Fibroblast of villous mesenchyme (primary cell): Measurements from ENCODE around the gene RHOA. TPM values are rescaled to one million over a fixed set of nuclear protein-coding genes. Genes with fewer than 3 reads are reported as not detected.
"Not testable (repeated sequence)": the region's sequence is repeated elsewhere in the genome, so short reads cannot be mapped to it uniquely, and the experiment has no call there.

Experiments
- DNase-seq: peaks from one replicate; pipeline ENCODE4 v3.0.0-alpha.2; 2010; ENCODE audit warnings: low read depth
- H3K4me3 ChIP-seq: 2 replicates; pipeline ENCODE4 v1.5.1; 2011; ENCODE audit warnings: low read depth, mild to moderate bottlenecking, low read length
- total RNA-seq: library from RNA; depleted of rRNA; stranded (reverse); fragments of >200 nt; gene quantifications from 2 replicates; pipeline ENCODE4 v1.2.3, GENCODE V29; 2012
- TF ChIP-seq, protein P1 (sequence below): IDR thresholded peaks from 2 replicates; pipeline ENCODE4 v1.5.1; 2012; ENCODE audit warnings: low read depth, mild to moderate bottlenecking, low read length; ENCODE audit not compliant: insufficient read depth

RHOA gene
- total RNA-seq, 1 donor: 626 TPM

- TF ChIP-seq, protein P1, sequence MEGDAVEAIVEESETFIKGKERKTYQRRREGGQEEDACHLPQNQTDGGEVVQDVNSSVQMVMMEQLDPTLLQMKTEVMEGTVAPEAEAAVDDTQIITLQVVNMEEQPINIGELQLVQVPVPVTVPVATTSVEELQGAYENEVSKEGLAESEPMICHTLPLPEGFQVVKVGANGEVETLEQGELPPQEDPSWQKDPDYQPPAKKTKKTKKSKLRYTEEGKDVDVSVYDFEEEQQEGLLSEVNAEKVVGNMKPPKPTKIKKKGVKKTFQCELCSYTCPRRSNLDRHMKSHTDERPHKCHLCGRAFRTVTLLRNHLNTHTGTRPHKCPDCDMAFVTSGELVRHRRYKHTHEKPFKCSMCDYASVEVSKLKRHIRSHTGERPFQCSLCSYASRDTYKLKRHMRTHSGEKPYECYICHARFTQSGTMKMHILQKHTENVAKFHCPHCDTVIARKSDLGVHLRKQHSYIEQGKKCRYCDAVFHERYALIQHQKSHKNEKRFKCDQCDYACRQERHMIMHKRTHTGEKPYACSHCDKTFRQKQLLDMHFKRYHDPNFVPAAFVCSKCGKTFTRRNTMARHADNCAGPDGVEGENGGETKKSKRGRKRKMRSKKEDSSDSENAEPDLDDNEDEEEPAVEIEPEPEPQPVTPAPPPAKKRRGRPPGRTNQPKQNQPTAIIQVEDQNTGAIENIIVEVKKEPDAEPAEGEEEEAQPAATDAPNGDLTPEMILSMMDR: no peak
Observed at GRCh38 chr3:49413338-49413734, 1.6 kb upstream of the RHOA start.

DNA sequence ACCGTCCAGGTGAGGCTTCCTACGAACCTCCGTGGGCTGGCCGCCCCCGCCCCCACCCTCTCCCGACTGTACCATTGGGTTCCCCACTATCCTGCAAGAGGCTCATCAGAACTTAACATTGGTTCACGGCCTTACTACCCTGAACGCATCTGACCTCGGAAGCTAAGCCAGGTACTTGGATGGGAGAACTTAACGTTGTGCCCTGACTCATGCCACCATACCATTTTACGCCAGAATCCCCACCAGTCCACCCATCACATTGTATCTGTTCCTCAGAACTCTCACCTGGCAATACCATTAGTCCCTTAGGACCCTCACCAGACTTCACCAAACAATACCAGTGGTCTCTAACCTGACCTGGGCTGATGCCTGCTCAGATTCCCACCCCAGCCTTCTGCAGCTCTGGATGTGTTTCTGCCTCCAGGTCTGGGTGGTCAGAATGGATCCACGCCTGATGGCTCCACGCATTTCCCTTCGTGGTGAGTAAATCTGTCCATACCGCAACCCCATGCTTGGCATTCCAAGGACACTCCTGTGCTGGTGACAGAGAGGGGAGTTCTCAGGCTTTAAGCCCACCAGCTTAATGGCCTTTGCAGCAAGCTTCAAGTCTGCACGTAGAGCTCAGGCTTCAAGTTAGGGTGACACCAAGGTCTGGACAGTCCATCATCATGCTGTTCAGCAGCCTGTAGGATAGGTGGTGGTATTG lies 1.0 kb upstream of the RHOA start:
- TF ChIP-seq, protein P1: no peak
- DNase-seq: no peak
- H3K4me3 ChIP-seq: peak overlapping the region; percentile 73

More at GRCh38 chr3:49413338-49413734, 1.6 kb upstream of the RHOA start:
- no peak for DNase-seq
- peak overlapping the region; percentile 73 for H3K4me3 ChIP-seq

DNA sequence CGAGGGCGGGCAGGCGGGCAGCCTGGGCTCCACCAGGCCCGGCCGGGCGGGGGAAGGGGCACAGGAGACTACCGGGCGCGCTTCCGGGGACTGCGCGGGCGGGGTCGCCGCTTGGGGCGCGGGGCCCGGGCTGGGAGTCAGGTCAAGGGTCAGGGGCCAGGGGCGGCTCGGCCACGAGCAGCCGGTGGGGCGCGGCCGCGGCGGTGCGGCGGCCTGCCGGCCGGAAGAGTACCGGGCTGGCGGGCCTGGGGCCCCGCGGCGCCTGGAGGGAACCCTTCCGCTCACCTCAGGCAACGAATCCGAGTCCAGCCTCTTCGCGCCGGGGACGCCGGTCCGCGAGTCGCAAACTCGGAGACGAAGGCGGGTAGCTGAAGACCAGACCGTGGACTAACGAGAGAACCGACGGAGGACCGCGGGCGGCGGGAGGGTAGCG lies 225 bp downstream of the RHOA start:
- H3K4me3 ChIP-seq: peak overlapping the region; percentile 72
- DNase-seq: no peak
- TF ChIP-seq, protein P1: no peak

- H3K4me3 ChIP-seq: peak overlapping the region; percentile 72
- DNase-seq: no peak
- TF ChIP-seq, protein P1: no peak
Observed at GRCh38 chr3:49410846-49411534, 786 bp downstream of the RHOA start.

GRCh38 chr3:49410066-49410845 lies 1.5 kb downstream of the RHOA start:
- peak overlapping the region; percentile 72 for H3K4me3 ChIP-seq
- TF ChIP-seq, protein P1: no peak
- DNase-seq: no peak

GRCh38 chr3:49406571-49407565 lies 4.9 kb downstream of the RHOA start:
- no peak for DNase-seq
- TF ChIP-seq, protein P1: no peak
- no peak overlapping the region for H3K4me3 ChIP-seq

GRCh38 chr3:49405570-49405969 lies 6.2 kb downstream of the RHOA start:
- H3K4me3 ChIP-seq, DNase-seq: not testable (repeated sequence)
